Neural progenitor cell (in vitro differentiated cells): ENCODE measurements around the gene DHFR2.

Source experiments
- EZH2 ChIP-seq: fragments of 200-600 bp; sonication (generic); IDR thresholded peaks from 2 replicates; pipeline ENCODE4 v1.6.1; 2017; ENCODE audit warnings: antibody characterized with exemption, mild to moderate bottlenecking, moderate library complexity
- EZH2phosphoT487 ChIP-seq: fragments of 200-600 bp; sonication (generic); IDR thresholded peaks from 2 replicates; pipeline ENCODE4 v1.6.1; 2017; ENCODE audit warnings: antibody characterized with exemption
- TF ChIP-seq, protein P1 (sequence below): fragments of 200-600 bp; sonication (generic); IDR thresholded peaks from 2 replicates; pipeline ENCODE4 v1.5.1; 2017; ENCODE audit warnings: antibody characterized with exemption, mild to moderate bottlenecking

DNA sequence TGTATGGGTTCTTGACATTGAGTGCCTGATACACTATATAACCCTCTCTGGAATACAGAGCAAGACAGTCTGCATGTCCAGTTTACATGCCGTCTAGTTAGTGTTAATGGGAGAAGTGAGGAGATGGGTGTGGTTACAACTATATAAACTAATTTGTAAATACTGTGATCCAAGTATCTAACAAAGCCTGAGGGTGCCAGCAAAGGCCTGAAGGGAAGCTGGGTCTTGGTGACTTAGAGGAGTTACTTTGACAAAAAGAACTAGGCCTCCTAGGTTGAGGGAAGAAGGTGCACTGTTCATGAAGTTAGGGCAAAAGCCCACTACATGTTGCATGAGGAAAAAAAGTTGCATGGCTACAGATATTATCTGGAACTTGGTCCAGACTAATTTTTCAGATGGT is 2.4 kb upstream of the DHFR2 start:
- TF ChIP-seq EZH2phosphoT487: no peak
- TF ChIP-seq, protein P1, sequence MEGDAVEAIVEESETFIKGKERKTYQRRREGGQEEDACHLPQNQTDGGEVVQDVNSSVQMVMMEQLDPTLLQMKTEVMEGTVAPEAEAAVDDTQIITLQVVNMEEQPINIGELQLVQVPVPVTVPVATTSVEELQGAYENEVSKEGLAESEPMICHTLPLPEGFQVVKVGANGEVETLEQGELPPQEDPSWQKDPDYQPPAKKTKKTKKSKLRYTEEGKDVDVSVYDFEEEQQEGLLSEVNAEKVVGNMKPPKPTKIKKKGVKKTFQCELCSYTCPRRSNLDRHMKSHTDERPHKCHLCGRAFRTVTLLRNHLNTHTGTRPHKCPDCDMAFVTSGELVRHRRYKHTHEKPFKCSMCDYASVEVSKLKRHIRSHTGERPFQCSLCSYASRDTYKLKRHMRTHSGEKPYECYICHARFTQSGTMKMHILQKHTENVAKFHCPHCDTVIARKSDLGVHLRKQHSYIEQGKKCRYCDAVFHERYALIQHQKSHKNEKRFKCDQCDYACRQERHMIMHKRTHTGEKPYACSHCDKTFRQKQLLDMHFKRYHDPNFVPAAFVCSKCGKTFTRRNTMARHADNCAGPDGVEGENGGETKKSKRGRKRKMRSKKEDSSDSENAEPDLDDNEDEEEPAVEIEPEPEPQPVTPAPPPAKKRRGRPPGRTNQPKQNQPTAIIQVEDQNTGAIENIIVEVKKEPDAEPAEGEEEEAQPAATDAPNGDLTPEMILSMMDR: no peak
- TF ChIP-seq EZH2: no peak
